Gastroesophageal sphincter (tissue), 3 donors: ENCODE results near the gene SHISAL2B.

ENCODE experiments used
- EP300 ChIP-seq: sonication (generic); formaldehyde crosslinking; IDR thresholded peaks from one replicate; pipeline ENCODE4 v1.6.1; 2017; ENCODE audit warnings: antibody characterized with exemption, mild to moderate bottlenecking
- POLR2A ChIP-seq, 2 donors: fragments of 450-650 bp; IDR thresholded peaks; one replicate each; pipeline ENCODE4 v1.6.1; 2017; ENCODE audit warnings: antibody characterized with exemption in 2 of 2, mild to moderate bottlenecking in 2 of 2, moderate library complexity in 1 of 2
- POLR2AphosphoS5 ChIP-seq: sonication (generic); formaldehyde crosslinking; IDR thresholded peaks from one replicate; pipeline ENCODE4 v1.6.1; 2017; ENCODE audit warnings: antibody characterized with exemption
- TF ChIP-seq, protein P1 (sequence below), 4 experiments: fragments of 200-600 bp in 2 of 4; fragments of 450-650 bp in 2 of 4; sonication (generic) in 1 of 4; IDR thresholded peaks; one replicate each; pipeline ENCODE4 v1.5.1; 2017 to 2019; ENCODE audit warnings: antibody characterized with exemption in 4 of 4, mild to moderate bottlenecking in 2 of 4, moderate library complexity in 2 of 4

DNA sequence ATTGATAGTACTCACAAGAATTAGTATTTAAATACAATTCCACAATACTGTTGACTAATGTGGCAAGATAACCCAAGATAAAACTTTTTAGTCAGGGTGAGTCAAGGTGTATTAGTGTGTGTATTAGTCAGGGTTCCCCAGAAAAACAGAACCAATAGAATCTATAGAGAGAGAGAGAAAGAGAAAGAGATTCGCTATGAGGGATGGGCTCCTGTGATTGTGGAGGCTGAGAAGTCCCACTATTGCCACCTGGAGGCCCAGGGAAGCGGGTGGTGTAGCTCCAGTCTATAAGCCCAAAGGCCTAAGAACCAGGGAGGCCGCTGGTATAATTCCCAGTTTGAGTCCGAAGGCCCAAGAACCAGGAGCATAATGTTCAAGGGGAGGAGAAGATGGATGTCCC lies 10.0 kb upstream of the SHISAL2B start:
- TF ChIP-seq, protein P1, sequence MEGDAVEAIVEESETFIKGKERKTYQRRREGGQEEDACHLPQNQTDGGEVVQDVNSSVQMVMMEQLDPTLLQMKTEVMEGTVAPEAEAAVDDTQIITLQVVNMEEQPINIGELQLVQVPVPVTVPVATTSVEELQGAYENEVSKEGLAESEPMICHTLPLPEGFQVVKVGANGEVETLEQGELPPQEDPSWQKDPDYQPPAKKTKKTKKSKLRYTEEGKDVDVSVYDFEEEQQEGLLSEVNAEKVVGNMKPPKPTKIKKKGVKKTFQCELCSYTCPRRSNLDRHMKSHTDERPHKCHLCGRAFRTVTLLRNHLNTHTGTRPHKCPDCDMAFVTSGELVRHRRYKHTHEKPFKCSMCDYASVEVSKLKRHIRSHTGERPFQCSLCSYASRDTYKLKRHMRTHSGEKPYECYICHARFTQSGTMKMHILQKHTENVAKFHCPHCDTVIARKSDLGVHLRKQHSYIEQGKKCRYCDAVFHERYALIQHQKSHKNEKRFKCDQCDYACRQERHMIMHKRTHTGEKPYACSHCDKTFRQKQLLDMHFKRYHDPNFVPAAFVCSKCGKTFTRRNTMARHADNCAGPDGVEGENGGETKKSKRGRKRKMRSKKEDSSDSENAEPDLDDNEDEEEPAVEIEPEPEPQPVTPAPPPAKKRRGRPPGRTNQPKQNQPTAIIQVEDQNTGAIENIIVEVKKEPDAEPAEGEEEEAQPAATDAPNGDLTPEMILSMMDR (IDR thresholded peaks at IDR 0.05) = no peak
- no peak for TF ChIP-seq POLR2AphosphoS5
- TF ChIP-seq POLR2A (IDR thresholded peaks at IDR 0.05) = no peak
- TF ChIP-seq EP300 = no peak
